NCI-H187 treated with DMSO at 0.1 percent for 48 hours (cell line): ENCODE measurements around the gene CSK.
"Not testable (repeated sequence)": the region's sequence is repeated elsewhere in the genome, so short reads cannot be mapped to it uniquely, and the experiment has no call there.

ENCODE experiments used
- DNase-seq: peaks from one replicate; lab custom pipeline; 2025; lab: John Stamatoyannopoulos, UW

Gene CSK

DNA sequence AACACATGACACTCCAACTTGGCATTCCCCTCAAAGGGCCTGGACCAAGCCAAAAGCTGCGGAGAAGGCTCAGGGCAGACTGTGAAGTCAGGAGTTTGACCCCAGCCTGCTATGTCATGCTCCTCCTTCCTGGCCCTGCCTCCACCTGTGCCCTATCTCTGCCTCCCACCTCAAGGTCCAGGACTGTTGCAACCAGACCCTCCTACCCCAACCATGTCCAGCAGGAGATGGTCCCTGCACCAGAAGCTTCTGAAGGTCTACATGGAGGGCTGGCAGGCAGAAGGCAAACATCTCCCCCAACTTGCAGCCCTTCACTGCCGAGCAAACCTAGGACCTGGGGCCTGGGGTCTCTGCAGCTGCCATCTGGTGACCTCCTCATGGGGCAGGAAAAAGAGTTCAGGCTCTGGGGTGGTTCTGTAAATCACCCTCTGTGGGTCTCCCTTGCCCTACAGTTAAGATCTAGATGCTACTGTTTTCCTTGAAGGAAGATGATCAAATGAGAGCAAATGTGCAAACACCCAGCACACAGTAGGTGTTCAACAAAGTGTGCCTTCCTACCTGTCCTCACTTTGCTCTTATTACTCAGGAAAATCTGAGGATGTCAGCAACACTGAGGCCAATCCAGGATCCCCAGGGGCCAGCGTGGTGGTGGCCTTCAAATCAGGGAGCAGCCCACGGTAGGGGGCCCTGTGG lies 11.5 kb upstream of the CSK start:
- no peak for DNase-seq

DNA sequence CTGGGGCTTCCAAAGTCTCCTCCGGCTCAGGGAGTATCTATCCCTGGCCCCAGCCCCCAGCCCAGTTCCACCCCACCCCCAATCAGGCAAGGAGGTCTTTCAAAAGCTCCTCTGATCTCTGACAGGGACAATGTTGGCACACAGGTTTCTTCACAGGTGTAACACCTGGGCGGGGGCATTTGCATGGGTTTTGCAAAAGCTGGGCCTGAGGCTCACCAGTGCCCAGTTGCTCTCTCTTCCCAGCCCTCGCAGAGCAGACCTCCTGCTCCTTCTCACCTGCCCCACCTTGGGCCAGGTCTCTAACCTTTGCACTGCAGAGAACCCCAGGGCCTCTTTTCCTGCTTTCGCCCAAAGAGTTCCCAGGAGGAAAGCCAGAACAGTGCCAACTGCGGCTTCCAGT lies 8.6 kb upstream of the CSK start:
- DNase-seq: no peak

DNA sequence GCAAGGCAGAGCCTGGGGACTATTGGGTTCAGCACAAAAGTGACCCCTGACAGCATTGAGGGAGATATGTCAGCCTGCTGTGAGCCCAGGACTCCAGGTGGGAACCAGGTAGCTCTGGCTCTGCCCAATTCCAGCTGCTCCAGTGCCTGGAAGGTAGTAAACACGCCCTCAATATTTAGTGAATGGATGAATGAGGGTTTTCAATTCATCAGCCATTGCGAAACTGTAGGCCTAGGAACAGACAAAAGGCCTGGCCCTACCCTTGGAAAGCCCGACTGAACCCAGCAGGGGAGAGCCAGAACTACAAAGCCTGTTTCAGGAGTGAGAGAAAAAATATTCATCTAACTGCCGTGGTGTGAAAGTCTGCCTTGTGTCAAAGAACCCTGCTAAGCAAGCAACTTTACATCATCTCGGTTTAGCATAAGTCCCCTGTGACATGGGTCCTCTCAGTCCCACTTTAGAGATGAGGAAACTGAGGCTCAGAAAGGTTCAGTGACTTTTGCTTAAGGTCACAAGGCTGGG lies 8.1 kb upstream of the CSK start:
- DNase-seq: no peak

DNA sequence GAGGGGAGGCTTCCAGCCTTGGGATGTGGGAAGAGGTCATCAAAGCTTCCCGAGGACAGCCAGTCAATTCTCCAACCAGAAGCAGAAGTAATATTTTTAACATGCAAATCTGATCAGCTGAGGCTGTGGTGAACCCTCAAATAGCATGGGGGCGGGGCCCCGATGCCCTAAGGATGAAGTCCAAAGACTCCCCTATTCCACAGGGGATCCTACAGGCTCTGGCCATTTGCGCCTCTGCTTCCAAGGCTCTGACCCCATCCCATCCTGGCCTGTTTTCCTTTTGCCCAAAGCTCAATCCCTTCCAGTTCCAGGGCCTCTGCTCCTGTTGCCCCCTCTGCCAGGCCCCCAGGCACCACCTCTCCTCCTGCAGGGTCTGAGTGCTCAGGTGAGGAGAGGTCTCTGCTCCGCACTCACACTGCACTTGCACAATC lies 6.7 kb upstream of the CSK start:
- no peak for DNase-seq

DNA sequence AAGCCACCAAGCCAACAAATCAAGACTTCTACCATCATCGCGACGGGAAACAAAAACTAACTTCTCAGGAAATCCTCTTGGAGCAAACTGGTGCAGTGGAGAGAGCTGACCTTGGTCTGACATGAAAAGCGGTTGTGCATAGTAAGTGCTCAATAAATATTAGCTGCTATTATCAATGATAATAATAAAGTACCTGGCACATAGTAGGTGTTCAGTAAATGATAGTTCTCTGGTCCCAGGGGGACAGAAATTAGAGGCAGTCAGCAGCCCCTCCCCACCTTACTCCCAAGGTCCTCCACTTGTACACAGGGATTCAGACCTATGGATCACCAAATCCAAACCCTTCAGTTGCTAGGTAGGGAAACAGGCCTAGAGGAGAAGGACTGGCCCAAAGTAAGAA lies 6.0 kb upstream of the CSK start:
- DNase-seq: no peak

DNA sequence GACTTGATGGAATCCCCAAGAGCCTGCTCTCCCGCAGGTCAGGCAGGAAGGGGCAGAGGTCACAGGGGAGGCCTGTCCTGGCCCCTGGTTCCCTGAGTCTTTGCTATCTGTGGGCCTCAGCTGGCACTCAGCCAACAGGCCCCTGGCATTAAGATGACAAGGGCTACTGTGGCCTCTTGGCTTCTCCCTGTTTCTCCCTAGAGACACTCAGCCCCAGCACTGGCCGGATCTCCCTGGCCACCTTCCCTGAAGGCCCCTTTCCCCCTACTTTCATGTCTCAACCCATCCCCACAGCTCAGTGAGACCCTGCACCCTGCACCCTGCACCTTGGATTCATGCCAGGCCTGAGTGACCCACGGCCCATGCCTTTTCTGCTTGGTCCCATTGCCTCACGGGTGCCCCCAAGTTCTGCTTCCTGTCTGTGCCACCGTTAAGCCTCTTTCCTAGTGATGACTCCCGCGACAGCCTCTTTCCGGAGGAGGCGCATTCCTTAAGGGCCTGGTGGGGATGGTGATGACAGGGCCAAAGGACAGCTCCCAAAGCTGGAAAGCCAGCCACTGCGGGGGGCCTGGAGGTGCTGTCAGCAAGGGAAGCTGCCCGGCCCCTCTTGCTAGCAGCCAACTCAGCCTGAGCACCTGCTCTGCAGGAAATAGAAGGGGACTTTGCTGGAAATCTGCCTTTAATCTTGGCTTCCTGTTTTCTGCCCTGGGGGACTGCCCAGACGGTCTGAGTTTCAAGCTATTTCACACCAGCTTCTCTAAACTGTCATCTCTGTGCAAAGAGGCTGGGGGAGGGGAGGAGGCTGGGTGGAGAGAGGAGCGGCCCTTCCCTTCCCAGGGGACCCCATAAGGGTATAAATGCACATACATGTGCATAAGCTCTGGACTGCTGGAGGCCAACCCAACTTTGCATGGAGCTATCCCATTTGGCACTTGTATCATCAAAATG lies 4.8 kb upstream of the CSK start:
- DNase-seq: no peak

DNA sequence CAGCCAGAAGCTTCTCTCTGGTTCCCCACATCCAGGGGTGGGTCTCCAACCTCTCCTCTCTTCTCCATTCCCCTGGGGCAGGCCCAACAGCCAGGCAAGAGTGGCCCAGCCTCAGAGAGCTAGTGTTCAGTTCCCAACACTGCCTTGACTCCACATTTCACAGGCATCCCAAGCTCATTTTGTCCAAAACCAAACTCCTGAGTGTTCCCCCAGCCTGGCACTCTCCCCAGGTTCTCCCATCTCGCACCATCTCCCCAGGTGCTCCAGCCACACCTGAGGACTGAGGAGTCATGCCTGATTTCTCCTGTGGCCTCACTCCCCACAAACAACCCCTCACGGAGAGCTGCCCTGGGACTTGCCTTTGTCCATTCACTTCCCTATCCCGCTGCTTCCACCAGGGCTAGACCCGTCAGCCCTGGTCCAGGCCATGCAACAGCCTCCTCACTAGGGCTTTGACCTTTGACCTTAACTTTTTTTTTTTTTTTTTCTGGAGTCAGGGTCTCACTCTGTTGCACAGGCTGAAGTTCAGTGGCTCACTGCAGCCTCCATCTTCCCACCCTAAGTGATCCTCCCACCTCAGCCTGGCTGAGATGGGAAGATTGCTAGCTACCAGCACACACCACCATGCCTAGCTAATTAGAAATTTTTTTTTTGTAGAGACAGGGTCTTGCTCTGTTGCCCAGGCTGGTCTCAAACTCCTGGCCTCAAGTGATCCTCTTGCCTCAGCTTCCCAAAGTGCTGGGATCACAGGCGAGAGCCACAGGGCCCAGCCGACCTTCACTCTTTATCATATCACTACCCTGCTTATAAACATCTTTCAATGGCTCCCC lies 3.9 kb upstream of the CSK start:
- DNase-seq: no peak

DNA sequence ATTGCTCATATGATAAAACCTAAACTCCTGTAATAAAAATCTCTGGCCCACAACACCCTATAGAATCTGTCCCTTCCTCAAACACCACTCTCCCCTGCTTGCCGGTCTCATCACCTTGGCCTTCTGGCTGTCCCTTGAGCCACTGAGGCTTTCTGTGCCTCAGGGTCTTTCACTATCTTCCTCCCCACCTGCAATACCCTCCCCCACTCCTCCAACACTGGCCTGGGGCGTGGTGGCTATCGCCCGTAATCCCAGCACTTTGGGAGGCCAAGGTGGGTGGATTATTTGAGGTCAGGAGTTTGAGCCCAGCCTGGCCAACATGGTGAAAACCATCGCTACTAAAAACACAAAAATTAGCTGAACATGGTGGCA lies 3.3 kb upstream of the CSK start:
- no peak for DNase-seq

DNA sequence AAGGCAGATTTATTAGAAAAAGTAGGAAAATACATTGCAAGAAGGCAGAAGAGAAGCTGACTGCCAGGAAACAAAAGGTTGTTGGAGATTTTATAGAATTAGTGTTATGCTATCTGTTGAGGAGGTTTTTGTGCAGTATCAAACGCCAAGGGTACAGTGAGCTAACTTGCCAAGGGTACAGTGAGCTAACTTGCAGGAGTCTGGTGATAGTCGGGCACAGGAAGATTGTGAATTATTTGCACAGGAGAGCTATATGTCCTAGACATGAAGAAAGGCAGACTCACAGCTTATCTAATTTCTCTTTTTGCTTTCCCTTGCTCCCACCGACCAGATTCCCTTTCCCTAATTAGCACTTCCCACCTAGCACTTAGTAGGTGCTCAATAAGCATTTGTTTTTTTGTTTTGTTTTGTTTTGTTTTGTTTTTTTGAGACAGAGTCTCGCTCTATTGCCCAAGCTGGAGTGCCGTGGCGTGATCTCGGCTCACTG lies 2.7 kb upstream of the CSK start:
- no peak for DNase-seq

DNA sequence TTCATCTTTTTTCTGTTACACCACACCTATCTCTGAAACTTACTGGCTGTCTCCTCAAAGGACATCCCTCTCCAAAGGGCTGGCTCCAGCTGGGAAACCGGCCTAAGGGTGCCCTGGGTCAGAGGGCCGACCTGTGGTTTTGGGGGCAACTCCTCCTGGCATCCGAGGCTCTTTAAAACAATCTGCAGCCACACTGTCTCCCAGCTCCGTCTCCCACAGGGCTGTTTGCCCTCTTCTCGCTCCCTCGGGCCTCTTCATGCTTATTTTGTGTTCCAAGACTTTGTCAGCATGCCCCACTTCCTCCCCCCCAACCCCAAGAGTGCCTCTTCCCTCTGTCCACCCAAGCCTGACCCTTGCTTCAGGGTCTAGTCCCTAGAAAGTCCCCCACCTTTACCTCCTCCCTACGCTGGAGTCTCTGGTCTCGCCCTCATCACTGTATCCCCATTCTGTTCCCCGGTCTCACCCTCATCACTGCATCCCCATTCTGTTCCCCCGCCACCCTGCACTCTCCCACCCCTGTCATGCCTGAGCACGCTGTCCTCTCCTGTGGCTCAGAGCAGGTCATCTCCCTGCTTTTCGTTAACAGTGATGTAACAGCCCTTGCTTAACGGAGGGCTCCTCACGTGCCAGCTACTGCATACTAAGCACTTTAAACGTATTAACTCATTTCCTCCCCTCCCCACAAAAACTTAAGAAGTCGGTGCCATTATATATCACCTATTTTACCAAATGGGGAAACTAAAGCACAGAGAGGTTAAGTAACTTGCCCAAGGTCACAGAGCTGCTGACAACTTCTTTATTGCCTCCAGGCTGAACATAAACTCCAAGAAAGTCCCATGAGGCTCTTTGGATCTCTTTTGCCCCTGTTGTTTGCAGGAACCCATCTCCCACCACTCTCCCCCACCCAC lies 1.1 kb upstream of the CSK start:
- DNase-seq: no peak

DNA sequence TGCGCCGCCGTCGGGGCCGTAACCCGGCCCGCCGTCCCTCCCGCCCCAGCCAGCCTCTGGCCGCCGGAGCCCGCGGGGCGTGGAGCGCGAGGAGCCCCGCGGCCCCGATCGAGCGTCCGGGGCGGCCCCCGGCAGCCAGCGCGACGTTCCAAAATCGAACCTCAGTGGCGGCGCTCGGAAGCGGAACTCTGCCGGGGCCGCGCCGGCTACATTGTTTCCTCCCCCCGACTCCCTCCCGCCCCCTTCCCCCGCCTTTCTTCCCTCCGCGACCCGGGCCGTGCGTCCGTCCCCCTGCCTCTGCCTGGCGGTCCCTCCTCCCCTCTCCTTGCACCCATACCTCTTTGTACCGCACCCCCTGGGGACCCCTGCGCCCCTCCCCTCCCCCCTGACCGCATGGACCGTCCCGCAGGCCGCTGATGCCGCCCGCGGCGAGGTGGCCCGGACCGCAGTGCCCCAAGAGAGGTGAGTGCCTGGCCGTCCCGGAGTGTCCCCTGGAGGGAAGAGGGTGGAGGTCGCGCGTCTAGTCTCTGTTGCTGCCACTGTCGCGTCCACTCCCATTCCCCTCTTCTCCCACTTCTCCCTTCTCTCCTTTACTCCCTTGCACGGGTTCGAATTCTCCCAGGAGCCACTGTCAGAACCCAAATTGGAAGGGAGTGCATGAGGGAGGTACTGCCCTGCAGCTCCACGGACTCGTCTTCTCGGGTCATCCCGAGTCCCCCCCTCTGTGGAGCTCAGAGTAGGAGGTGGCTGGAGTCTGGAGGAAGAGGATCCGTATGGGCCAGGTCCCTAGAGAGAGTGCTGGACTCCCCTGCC lies 585 bp downstream of the CSK start:
- no peak for DNase-seq

DNA sequence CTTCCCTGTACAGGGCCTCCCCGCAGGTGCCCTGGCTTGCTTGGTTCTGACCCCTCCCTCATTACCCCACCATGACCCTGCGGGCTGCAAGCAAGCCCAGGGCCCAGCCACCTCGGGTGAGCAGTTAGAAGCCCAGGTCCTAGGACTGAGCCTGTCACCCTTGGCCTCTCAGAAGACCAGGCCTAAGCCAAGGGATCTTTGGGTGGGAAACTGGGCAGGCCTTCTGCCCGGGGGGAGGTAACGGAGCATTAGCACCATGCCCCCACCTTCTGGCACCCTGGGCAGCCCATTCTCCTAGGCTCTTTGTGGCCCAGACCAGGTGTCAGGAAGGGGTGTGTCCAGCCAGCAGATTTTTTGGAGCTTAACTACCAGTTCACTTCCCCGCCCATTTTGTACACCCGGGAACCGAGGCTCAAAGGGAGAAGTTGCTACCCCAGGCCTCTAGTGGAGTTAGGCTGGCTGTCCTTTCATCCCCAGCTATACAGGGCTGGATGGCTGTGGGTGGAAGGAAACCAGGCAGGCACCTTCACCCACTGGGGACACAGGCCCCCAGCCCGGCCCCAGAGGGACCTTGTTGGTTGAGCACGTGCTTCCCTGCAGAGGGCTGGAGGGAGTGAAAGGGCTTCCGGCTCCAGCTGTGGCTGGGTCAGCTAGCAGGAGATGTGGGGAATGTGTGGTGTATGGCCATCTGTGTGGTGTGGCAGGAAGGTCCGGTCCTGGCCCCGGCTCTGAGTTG lies 1.4 kb downstream of the CSK start:
- no peak for DNase-seq

DNA sequence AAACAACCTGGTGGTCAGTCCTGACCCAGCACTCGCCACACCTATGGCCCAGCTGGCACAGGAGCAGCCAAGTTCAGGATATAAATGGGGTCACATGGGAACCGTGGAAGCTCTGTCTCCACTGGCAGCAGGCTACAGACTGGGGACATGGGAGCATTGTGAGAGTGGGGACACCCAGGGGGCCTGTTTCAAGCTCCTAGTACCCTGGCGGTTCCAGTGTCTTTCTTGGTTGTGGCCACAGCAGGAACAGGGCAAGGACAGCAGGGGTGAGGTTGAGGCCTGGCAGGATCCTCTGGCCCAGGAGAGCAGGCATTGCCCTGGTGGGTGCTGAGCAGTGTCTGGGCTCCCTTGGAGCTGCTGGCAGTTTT lies 1.9 kb downstream of the CSK start:
- no peak for DNase-seq

DNA sequence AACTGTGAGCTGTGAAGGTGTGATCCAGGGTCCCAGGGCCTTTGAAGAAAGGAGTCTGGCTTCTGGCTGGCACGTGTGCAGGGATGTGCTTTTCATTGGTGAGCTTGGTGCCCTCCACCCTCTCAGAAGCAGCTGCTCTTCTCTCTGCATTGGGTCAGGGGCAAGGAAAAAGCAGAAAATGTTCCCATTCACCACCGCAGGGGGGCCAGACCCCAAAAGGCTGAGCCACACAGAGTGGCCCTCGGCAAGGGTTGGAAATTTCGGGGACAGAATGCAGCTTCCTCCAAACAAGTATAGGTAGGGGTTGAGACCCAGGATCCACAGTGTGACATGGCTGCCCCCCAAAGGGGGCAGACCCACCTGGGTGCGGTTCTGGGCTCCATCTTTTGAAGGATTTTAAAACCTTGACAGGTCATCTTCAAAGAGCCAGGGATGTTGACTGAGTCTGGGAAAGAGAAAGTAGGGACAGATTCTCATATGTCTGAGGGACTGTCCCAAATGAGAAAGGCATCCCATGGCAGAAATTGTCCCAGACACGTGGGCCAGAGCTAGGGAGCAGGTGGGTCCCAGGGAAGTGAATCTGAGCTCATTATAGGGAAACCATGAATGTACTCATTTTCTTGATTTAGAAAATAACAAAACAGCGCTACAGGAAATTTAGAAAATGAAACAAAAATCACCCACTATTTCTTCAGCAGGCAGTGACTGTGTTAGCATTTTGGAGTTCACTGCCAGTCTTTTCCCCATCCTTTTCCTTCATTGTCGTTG lies 2.7 kb downstream of the CSK start:
- no peak for DNase-seq

DNA sequence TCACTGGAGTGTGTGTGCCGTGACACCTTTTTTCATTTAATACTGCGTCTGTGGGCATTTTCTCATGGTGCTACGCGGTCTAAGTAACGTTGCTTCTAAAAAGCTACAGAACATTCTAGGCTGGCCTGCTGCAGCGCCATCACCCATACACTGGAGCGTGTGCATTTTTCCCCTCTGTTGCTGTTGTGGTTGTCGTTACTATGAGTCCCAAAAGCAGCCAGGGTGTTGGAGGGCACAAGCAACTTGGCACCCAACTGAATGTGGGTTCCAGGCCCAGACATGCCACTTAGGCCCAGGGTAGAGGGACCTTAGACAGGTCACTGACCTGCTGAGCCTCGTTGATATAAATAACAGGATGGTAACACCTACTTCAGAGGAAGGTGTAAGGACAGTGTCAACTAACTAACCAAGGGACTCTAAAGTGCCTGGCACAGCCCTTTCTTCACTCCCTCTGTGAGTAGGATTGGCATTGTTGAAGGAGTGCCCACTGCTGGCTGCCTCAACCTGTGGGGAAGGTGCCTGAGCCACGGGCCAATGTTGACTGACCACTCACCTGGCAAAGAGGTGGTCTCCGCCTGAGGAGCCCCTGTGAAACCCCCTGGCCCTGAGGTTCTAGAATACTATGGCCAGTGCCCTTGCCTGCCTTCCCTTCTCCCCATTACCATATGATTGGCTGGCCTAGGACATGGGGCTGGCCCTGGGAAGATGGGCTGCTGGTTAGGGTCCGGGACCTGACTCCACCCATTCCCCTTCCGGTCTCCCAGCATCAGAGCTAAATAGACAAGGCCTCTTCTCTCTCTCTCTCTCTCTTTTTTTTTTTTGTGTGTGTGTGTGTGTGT lies 3.5 kb downstream of the CSK start:
- DNase-seq: no peak

DNA sequence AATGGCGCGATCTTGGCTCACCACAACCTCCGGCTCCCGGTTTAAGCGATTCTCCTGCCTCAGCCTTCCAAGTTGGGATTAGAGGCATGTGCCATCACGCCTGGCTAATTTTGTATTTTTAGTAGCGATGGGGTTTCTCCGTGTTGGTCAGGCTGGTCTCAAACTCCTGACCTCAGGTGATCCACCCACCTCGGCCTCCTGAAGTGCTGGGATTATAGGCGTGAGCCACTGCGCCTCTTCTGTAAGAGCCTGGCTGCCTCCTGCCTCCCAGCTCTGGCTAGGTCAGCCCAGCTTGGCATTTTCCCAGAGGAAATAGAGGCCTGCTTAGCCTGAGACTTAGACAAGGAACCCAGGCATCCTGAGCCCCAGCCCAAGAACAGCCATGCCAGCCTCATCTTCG lies 4.2 kb downstream of the CSK start:
- not testable (repeated sequence) for DNase-seq

DNA sequence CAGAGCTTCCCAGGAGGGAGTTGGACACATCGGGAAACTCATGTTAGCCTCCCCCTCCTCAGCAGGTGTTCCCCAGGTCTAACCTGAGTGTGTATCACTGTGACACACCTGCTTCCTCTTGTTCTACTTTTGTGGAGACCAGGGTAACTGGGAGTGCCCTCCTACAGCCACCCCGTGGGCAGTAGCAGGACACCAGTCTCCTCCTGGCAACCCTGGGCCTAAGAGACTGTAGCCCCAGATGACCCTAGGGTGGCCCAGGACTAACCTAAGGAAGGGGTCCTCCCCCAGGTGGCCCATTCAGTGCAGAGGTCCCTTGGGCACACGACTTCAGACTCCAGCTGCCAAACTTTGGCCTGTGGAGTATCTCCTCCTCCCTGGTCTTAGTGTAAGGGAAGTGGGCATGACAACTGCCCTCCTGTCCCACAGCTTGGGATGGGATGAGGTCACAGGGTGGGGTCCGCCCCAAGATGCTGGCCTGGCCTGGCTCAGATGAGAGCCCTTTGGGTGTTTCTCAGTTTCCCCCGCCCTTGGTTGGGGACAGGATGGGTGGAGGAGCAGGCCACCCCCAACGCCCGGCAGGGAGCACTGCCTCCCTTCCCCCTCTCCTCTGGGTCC lies 4.8 kb downstream of the CSK start:
- no peak for DNase-seq
